SU-DHL-6 (cell line): ENCODE measurements around the gene PHLDA2.

ENCODE experiments used
- CTCF ChIP-seq: fragments of 200-600 bp; sonication (generic); IDR thresholded peaks from one replicate; pipeline ENCODE4 v1.5.1; 2017; ENCODE audit warnings: antibody characterized with exemption, mild to moderate bottlenecking, low read length, moderate library complexity; ENCODE audit not compliant: insufficient read depth, poor library complexity, severe bottlenecking
- EZH2phosphoT487 ChIP-seq: fragments of 200-600 bp; sonication (generic), shearing (Covaris generic); conservative IDR thresholded peaks from 2 replicates; pipeline ENCODE4 v1.6.1; 2018; ENCODE audit warnings: mild to moderate bottlenecking, antibody characterized with exemption, low read length, moderate library complexity, mixed read lengths

- TF ChIP-seq CTCF (no peak), EZH2phosphoT487 (no peak)
These were observed 4.9 kb upstream of the PHLDA2 start for GRCh38 chr11:2934021-2934550.
